Upper lobe of left lung (tissue), 4 donors: ENCODE measurements around the gene SLC16A8.

Source experiments
- EP300 ChIP-seq, 4 donors: sonication (generic); formaldehyde crosslinking; IDR thresholded peaks; one replicate each; pipeline ENCODE4 v1.5.1; 2017; ENCODE audit warnings: antibody characterized with exemption in 4 of 4, control low read depth in 2 of 4
- POLR2A ChIP-seq, 4 donors: fragments of 450-650 bp; IDR thresholded peaks; one replicate each; pipeline ENCODE4 v1.5.1; 2016 to 2017; ENCODE audit warnings: antibody characterized with exemption in 4 of 4, mild to moderate bottlenecking in 2 of 4
- TF ChIP-seq, protein P1 (sequence below), 6 experiments: fragments of 450-650 bp in 4 of 6; fragments of 200-600 bp in 2 of 6; sonication (generic) in 2 of 6; IDR thresholded peaks; one replicate each; pipeline ENCODE4 v1.5.1; 2016 to 2019; ENCODE audit warnings: antibody characterized with exemption in 6 of 6

DNA sequence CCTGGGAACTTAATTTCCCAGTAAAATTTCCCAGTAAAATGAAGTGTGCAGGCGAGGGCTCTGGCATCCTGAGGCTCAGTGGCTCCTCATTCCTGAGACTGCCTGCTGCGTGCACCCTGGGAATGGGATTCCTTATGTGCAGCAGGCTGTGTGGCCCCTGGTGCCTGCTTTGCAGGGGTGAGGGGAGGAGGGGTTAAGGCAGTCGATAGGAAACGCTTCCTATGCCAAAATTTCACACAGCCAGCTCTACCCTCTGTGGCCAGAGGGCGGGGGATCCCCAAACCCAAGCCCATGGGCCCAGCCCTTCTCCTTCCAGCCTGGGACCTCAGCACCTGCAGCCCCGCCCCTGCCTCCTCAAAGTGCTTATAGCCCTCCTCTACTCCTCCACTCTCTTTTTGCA is 38.6 kb upstream of the SLC16A8 start:
- TF ChIP-seq EP300 (IDR thresholded peaks at IDR 0.05) (no peak), POLR2A (IDR thresholded peaks at IDR 0.05) (no peak)
- TF ChIP-seq, protein P1, sequence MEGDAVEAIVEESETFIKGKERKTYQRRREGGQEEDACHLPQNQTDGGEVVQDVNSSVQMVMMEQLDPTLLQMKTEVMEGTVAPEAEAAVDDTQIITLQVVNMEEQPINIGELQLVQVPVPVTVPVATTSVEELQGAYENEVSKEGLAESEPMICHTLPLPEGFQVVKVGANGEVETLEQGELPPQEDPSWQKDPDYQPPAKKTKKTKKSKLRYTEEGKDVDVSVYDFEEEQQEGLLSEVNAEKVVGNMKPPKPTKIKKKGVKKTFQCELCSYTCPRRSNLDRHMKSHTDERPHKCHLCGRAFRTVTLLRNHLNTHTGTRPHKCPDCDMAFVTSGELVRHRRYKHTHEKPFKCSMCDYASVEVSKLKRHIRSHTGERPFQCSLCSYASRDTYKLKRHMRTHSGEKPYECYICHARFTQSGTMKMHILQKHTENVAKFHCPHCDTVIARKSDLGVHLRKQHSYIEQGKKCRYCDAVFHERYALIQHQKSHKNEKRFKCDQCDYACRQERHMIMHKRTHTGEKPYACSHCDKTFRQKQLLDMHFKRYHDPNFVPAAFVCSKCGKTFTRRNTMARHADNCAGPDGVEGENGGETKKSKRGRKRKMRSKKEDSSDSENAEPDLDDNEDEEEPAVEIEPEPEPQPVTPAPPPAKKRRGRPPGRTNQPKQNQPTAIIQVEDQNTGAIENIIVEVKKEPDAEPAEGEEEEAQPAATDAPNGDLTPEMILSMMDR (IDR thresholded peaks at IDR 0.05) = no peak
